GM19468 (cell line): ENCODE data around the gene HOXD8.

ENCODE experiments used
- ATAC-seq: cut with Tn5 transposase; IDR thresholded peaks from one replicate; pipeline ENCODE4 v1.9.1; 2021; ENCODE audit warnings: mild to moderate bottlenecking, moderate library complexity, moderate number of reproducible peaks; ENCODE audit not compliant: unreplicated experiment; ENCODE audit errors: extremely low read depth

The HOXD8 gene

DNA sequence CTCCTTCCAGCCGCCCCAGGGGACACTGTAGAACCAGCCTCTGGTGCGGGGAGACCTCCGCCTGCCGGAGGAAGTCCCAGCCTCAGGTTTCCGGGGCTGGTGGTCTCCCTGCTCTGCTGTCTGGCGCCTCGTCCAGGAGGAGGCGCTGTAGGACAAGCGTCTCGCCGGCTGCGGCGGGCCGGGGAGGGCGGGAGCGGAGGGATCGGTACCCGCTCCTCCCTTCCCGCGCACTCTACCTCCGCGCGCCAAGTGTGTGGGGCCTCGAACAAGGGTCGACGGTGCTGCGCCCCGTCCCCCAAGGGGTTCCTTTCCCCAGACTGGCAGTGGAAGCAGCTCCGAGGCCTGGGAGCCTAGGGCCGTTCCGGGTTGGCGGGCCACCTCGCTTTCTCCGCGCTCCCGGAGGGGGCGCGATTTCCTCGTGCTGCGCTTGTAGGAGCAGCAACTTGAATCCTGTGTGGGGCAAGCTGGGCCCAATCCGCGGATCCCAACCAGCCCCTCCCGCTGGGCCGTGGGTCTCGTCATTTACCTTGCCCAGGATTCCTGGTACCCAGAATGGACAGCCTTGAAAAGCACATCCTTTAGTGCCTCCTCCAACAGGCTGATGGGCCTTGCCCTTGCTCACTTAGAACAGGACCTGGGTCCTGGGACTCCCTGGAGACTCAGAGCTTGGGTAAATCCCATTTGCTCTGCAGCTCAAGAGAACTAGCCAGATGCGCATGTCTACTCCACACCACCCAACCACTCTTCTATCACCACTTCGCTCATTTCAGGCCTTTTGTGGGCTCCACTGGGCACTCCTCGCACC lies 11.2 kb downstream of the HOXD8 start:
- ATAC-seq, result peak; percentile 76

- no peak for ATAC-seq
Observed at GRCh38 chr2:176142281-176142680, 12.8 kb downstream of the HOXD8 start.

DNA sequence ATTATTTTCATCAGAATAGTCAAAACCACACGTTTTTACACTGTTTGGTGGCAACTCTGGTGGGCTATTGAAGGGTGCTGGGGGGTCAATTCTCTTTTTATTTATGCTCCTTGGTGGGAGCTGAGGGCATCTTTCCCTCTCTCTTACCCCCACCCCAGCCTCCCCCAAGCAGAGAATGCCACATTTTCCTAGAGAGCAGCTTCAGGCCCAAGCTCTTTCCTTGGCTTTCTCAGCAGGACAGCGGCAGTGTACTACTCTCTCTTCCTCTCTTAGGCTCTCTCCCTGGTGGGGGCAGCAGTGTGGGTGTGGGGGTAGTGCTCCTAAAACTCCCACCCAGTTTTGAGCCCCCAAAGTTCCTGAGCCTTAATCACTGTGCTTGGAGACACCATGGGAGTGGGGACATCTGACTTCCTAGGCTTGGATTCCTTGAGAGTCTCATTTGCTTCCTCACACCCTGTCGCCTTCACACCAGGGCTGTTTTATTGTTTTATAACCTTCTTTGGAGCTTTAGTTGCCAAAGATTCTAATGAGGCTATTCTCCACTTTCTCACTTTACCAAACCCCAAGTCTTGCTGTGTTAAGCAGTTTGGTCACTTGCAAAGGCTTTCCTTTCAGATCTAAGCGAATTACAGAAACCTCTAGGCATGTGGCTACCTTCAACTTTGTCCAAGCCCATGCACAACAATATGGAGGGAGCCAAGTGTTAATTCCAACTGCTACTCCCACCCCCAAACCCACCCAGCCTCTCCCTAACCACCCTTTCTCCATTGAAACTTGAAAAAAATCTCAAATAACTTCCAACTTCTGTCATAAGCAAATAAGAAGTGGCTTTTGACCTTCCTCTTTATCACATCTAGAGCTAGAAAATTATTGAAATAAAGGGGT lies 15.8 kb downstream of the HOXD8 start:
- ATAC-seq, result no peak

DNA sequence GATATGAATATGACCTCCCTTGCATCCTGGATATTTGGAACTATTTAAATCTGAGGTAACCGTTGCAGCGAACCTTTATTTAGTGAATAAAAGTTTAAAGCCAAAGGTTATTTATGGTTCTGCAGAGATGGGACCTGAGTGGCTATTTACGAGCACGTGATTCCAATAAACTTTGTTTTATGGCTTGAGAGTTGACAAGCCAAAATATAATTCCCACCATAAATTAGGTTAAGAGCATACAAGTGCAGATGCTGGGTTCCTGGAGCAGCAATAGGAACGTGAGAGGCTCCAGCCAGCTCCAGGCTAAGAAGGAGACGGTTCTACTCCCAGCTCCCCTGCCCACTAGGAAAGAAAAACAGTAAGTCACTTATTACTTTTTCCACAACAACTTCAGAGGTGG lies 16.6 kb downstream of the HOXD8 start:
- no peak for ATAC-seq

DNA sequence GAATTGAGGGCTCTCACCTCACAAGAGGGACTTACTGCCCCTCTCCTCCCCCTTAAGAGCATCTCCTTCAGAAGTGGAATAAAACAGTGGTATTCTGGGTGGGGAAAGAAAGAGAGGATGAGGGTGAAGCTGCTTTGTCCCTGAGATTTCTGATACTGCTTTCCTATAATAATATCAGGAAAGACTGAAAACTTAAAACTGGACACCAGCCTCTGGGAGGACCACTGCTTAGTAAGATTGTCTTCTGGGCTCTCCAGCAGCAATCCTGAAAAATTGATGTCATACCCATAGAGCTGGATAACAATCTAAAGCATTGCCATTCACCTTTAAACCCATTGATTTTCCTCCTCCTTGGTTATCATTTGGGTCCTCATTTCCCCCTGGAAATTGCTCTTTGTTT lies 17.1 kb downstream of the HOXD8 start:
- ATAC-seq, result no peak

GRCh38 chr2:176147210-176147799 lies 17.8 kb downstream of the HOXD8 start:
- ATAC-seq, result no peak

DNA sequence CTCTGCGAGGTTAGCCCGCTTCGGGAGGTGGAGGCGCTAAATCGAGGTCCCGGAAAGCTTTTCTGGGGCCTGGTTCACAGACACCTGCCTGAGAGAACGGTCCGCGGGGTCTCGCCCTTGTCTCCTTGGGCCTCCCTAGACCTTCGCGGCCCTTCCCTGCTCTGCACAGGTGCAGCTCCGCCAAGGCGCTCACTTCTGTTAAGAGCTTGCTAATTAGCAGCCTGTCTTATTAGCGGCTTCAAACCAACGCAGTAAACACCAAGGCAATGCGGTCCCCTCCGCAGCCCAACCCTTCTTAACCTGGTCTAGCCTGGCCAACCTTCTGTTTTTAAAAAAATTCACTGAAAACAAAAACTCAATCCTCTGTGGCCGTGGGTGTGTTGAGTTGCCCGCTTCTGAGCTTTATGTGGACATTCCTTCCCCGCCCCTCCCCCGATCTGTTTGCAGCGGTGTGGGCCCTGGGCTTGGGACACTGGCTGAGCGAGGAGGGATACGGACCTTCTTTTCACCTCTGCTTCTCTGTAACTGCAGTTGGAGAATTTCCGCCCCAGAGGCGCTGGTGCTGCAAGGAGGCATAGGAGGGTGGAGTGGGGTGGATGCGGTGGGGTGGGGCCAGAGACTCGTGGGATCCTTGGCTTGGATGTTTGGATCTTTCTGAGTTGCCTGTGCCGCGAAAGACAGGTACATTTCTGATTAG lies 18.4 kb downstream of the HOXD8 start:
- no peak for ATAC-seq

DNA sequence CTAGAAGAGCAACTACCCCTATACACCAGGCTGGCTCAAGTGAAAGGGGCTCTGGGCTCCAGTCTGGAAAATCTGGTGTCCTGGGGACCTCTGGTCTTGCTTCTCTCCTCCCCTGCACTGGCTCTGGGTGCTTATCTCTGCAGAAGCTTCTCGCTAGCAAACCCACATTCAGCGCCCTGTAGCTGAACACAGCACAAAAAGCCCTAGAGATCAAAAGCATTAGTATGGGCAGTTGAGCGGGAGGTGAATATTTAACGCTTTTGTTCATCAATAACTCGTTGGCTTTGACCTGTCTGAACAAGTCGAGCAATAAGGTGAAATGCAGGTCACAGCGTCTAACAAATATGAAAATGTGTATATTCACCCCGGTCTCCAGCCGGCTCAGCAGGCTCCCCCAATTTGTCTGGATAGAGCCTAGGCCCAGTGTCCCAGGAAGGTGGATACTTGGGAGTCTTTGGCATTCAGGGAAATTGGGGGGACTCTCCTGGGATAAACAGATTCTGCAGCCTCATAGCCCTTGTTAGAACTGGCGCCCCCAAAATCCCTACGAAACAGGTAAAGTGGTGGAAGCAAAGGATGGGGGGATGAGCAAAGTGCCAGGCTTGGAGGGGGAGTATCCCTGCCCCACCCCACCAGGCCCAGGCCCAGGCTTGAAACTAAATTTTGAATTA lies 19.4 kb downstream of the HOXD8 start:
- ATAC-seq, result no peak

- ATAC-seq, result no peak
Observed at GRCh38 chr2:176149481-176149938, 20.0 kb downstream of the HOXD8 start.

DNA sequence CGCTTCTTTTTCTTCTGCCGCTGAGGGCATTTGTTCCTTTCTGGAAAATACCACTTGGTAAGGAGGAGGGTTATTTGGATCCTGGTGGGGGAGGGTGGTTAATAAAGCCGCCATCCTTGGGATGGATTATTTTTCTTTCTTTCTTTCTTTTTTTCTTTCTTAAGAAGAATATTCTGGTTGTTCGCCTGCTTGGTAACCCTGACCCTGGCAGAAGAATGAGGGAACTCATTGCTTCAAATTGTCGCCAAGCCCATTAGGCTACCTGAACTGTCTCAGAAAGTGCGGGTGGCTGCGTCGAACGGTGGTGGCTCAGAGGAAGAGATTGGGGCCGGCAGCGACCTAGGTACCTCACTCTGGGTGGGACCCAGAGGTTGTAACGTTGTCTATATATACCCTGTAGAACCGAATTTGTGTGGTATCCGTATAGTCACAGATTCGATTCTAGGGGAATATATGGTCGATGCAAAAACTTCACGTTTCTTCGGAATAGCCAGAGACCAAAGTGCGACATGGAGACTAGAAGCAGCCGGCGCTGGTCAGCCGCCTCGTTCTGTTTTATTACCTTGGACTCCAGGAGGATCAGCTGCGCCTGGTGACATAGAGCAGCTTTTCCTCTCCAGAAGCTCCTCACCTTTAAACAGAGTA lies 20.6 kb downstream of the HOXD8 start:
- no peak for ATAC-seq

- ATAC-seq, result no peak
Observed at GRCh38 chr2:176150584-176151441, 21.3 kb downstream of the HOXD8 start.

DNA sequence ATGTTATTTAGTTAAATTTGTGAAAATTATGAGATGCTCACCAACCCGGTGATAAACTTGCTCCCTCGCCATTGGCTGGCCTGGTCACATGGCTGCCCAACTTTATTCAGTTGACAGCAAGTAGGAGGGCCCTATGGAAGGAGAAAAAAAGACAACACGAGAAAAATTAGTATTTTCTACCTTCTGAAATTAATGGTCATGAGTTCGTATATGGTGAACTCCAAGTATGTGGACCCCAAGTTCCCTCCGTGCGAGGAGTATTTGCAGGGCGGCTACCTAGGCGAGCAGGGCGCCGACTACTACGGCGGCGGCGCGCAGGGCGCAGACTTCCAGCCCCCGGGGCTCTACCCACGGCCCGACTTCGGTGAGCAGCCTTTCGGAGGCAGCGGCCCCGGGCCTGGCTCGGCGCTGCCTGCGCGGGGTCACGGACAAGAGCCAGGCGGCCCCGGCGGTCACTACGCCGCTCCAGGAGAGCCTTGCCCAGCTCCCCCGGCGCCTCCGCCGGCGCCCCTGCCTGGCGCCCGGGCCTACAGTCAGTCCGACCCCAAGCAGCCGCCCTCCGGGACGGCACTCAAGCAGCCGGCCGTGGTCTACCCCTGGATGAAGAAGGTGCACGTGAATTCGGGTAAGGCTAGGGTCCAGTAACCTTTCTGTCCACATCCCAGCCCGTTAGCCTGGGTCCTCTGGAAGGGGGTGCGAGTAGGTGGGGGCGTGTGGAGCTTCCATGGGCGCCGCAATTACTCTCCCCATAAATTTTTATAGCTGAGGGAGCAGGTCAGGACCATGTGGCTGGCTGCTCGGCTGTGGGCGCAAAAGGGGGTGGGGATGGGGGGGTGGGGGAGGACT lies 22.2 kb downstream of the HOXD8 start, which contains the start of gene HOXD4:
TSS of gene HOXD4 (plus strand) at position 109 of the 846 bp plus-strand sequence. CDS start at position 193, 84 bp downstream.
- ATAC-seq, result no peak

- no peak for ATAC-seq
Observed at GRCh38 chr2:176152350-176153181, 23.1 kb downstream of the HOXD8 start.

DNA sequence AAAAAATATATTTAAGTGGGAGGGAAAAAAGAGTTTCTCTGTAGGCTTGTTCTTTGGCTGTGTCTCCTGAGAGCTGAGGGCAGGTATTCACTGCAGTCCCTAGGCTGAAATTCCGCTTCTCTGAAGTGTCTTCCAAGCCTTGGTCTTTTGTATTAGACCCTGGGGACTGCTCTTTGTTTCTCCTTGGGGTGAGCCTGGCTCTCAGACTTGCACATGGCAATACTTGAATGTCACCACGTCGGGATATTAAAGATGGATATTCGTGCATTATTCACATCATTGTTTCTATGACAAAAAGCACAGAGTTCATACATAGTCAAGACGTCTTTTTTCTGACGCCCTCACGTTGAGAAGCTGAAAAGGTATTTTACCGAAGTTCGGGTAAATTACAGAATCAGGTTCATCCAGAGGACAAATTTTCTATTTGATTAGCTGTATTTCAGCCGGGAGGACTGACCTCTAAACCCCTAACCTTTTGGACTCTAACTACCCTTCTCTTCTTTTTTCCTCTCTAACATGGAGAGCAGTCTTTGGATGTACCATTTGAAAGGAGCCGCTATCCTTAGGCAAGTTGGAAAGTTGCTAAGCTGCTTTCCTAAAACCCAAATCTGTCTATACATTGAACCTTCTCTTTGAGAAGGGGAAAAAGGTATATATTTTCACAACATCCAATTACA lies 25.2 kb downstream of the HOXD8 start:
- no peak for ATAC-seq

DNA sequence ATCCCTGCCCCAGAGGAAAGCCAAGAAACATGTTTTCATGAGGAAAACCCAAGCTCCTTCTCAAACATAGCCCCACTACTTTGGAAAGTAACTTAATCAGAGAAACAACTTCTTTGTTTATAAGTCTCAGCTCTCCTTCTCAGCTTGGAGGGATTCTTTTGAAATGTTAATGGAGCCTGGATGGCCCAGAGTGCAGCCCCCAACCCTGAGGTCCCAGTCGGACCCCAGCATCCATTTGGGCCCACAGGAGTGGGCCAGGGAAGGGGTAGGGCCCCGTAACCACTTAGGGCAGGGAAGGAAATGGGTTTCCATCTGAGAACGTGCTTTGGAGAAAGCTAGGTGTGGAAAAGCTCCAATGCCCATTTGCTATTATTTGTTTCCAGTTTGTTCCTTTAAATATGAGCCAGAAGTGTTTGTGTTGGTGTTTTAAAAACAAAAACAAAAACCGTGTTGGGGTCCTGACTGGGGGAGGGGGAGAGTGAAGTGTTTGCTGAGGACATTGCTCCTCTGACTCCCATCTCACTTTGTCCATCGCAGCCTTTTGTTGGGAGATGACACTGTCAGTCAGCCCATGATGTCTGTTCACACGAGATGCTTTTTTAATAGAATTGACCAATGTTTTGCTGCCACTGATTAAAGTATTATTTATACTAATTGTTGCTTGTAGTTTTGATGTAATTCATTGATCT lies 26.0 kb downstream of the HOXD8 start:
- ATAC-seq, result no peak
